Measurements from ENCODE around the gene CMTM7.
"Not testable (repeated sequence)": the region's sequence is repeated elsewhere in the genome, so short reads cannot be mapped to it uniquely, and the experiment has no call there.

Gene CMTM7

GRCh38 chr3:32459450-32459849, 67.8 kb downstream of the CMTM7 start:
- DNase-seq (ENCODE audit: low read depth in 2 of 2): no peak

DNA sequence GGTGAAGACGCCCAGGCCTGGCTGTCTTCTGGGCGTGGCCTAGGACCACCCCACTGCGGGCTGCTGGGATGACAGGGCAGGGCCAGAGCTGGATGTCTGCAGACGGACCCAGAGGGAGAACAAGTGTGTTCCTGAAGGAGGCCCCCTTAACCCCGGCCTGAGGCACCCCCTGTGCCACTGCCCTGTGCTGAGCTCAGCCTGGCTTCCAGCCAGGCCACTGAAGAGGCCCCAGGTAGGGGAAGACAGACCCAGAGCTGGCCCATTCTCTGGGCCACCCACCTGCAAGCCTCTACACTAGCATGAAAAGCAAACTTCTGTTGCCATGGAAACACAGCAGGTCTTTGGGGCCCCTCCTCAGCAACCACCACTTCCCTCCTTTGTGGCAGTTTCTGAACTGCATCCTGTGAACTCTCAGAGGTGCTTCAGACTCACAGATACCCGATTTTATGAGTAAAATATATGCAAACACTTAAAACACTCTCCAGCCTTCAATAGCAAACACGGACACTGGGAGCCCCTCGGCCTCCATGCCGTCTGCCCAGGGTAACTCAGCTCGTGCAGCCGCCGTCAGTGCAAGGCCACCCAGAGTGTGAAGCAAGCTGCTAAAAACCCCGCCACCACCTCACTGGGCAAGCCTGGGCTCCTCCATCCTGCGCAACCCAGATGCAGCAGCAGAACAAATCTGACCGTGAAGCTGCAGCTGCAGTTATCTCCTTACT, 68.5 kb downstream of the CMTM7 start:
- DNase-seq (ENCODE audit: low read depth in 2 of 2): peak; percentile 28 to 44

GRCh38 chr3:32460817-32461496, 69.3 kb downstream of the CMTM7 start:
- DNase-seq (ENCODE audit: low read depth in 2 of 2): not testable (repeated sequence)

DNA sequence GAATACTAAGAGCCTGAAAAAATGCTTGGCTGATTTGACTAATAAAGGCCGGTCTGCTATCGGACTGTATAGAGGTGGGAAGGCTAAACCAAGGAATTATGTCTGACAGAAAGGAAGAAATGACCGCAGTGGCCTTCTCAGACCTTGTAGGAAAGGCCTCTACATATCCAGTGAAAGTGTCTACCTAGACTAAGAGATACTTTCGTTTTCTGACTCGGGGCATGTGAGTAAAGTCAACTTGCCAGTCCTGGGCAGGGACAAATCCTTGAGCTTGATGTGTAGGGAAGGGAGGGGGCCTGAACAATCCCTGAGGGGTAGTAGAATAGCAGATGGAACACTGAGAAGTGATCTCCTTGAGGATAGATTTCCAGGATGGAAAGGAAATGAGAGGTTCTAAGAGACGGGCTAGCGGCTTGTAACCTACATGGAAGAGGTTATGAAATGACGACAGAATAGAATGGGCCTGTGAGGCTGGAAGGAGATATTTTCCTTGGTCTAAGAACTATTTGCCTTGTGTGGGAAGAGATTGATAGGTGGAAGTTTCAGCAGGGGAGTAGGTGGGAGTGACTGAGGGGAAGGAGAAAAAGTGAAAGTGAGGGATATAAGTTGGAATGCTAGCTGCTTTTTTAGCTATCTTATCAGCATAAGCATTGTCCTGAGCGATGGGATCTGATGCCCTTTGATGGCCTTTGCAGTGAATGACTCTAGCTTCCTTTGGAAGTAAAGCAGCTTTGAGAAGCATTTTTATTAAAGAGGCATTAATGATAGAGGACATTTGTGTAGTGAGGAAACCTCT, 70.7 kb downstream of the CMTM7 start:
- not testable (repeated sequence) for DNase-seq (ENCODE audit: low read depth in 2 of 2)

DNA sequence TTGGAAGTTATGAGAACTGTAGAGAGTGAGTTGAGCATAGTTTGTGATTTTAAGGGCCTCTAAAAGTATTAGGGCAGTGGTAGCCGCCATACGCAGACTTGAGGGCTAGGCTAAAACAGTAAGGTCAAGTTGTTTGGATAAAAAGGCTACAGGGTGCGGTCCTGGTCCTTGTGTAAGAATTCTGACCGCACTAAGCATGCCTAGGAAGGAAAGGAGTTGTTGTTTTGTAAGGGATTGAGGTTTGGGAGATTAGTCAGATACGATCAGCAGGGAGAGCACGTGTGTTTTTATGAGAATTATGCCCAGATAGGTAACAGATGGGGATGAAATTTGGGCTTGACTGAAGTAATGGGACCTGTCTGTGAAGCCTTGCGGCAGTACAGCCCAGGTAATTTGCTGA, 71.8 kb downstream of the CMTM7 start:
- DNase-seq (ENCODE audit: low read depth in 2 of 2): not testable (repeated sequence)

- not testable (repeated sequence) for DNase-seq (ENCODE audit: low read depth in 2 of 2)
Observed at GRCh38 chr3:32464726-32465125, 73.1 kb downstream of the CMTM7 start.

- DNase-seq (ENCODE audit: low read depth in 2 of 2): not testable (repeated sequence)
Observed at GRCh38 chr3:32466808-32467207, 75.2 kb downstream of the CMTM7 start.

GRCh38 chr3:32467333-32468070, 75.8 kb downstream of the CMTM7 start:
- DNase-seq (ENCODE audit: low read depth in 2 of 2): peak; percentile 61 to 64

- no peak for DNase-seq (ENCODE audit: low read depth in 2 of 2)
Observed at GRCh38 chr3:32469151-32469874, 77.7 kb downstream of the CMTM7 start.

GRCh38 chr3:32470362-32470761, 78.7 kb downstream of the CMTM7 start:
- no peak for DNase-seq (ENCODE audit: low read depth in 2 of 2)

DNA sequence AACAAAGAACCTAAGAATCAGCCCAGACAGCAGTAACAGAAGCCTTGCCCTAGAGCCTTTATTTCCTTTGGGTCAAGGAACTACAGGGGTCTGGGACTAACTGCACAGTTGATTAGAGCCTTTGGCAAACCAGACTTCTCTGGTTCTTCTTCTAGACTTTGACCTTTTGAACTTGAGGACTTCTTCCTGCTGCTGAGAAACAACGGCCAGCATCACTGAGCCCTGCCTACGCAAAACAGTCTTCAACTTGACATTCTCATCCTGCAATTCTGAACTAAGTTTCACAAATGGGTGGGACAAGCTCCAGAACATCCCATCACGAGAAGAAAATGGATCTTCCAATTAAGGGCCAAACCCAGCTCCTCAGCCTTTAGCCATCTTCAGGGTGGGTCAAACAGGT, 79.6 kb downstream of the CMTM7 start:
- no peak for DNase-seq (ENCODE audit: low read depth in 2 of 2)

- DNase-seq (ENCODE audit: low read depth in 2 of 2): not testable (repeated sequence)
Observed at GRCh38 chr3:32472151-32472550, 80.5 kb downstream of the CMTM7 start.

DNA sequence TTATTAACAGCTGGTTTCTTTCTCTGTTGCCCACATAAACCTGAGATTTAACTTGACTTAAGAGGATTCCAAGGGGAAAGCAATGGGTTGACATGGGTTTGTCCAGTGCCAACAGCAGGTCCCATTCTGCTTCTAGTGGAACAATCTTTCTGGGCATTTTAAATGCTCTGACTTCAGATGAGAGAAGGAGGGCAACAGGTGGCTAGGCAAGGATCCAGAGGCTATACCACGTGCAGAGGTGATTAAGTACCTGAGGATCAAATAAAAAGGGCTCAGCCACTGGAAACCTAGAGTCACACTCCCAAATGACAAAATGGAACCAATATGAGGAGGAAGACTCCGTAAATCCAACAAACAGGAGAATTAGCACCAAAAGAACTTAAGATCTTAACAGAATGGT, 82.5 kb downstream of the CMTM7 start:
- no peak for DNase-seq (ENCODE audit: low read depth in 2 of 2)

GRCh38 chr3:32480604-32481003, 89.0 kb downstream of the CMTM7 start:
- DNase-seq (ENCODE audit: low read depth in 2 of 2): no peak

- DNase-seq (ENCODE audit: low read depth in 2 of 2): no peak
Observed at GRCh38 chr3:32481791-32482631, 90.4 kb downstream of the CMTM7 start.

- DNase-seq (ENCODE audit: low read depth in 2 of 2): no peak
Observed at GRCh38 chr3:32482693-32483092, 91.0 kb downstream of the CMTM7 start.

DNA sequence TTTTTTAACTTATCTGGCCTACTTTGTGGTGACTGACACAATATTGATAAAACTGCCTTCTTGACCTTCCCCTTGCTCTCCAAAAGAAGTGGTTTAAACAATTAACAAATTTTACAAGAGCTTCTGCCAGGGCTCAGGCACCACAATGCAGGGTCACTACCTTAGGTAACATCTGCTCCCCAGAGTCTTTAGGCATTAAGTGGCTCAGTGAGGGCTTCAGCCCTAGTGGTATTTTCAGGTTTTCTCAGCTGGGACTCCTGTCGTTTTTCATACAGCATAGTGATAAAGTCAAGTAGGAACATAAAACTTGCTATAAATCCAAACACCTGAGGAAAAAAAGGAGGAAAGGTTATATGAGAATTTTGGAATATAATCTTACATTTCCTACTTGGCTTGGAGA, 92.1 kb downstream of the CMTM7 start:
- DNase-seq (ENCODE audit: low read depth in 2 of 2): no peak

GRCh38 chr3:32484436-32484835, 92.8 kb downstream of the CMTM7 start:
- no peak for DNase-seq (ENCODE audit: low read depth in 2 of 2)

DNA sequence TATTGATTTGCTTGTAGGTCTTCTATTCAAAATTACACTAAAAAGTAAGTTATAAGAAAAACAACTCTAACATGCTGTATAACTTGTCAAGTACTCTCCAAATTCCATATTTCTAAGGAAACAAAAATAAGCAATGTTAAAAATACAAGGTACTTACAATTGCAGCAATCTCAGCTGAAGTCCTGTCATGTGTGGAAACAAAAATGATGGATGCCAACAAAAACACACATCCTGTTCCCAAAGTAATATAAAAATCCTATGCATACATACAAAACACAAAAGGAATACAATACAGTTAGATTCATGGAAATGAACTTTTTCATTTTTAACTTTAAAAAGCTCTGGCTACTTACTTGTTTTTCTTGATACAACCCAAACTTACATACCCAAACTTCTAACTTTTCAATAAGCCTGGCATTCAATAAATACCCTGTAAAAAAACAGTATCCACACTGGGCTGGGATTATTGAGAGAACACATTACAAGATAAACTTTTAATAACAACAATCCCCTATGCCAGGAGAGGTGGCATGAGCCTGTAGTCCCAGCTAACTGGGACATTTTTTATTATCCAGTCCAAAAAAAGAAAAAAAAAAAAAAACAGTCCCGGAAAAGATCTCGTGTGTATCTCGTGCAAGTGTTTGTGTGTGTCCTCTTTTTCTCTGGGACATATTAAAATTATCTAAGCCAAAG, 96.3 kb downstream of the CMTM7 start:
- DNase-seq (ENCODE audit: low read depth in 2 of 2): no peak

Measured in activated CD4-positive, alpha-beta T cell treated with anti-CD3 and anti-CD28 coated beads for 24 hours (primary cell).